ENCODE results near the gene RTKN. TPM values are rescaled to one million over a fixed set of nuclear protein-coding genes. Genes with fewer than 3 reads are reported as not detected.

RTKN gene
- total and polyA plus RNA-seq, 2 of the 13 experiments (the other 11 are each of a cell fraction or from before 2014, with no cell fraction given) = 159 to 166 TPM

DNA sequence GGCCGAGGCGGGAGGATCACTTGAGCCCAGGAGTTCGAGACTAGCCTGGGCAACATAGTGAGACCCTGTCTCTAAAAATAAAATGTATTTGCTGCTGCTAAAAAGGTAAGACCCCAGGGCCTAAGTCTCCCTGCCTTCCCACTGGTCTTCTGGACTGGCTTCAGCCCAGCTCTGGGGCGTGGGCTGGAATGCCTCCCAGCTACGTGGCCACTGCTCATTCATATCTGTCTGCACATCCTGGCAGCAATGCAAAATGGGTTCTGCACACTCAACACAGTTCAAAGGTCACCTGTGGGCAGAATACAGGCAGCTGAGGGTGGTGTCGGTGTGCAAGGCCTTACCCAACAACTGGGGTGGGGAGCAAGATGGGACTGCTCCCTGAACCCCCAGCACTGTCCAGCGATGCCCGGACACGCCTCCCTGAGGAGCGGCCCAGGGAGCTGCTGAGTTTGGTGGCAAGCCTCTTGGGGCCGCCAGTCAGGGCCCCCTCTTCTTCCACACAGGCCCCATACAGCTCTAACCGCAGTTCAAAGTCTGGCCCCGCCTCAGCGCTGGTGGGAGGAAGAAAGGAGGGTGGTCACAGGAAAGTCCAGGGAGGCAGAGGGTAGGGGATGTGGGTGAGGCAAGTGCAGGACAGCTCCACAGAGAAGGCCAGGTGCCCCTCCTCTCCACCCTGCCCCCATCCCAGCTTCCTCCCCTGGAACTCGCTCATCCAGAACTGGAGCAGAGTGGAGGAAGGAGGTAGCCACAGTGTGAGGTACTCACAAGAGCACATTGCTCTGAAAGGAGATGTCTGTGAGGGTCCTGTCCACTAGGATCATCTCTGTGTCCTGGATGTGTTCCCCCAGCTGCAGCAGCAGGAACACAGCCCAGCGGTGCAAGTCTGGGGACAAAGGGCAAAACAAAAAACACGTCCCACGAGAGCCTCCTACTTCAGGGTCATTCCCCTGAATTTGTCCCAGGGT, 12.0 kb downstream of the RTKN start (continued):
- TF ChIP-seq, protein P1, sequence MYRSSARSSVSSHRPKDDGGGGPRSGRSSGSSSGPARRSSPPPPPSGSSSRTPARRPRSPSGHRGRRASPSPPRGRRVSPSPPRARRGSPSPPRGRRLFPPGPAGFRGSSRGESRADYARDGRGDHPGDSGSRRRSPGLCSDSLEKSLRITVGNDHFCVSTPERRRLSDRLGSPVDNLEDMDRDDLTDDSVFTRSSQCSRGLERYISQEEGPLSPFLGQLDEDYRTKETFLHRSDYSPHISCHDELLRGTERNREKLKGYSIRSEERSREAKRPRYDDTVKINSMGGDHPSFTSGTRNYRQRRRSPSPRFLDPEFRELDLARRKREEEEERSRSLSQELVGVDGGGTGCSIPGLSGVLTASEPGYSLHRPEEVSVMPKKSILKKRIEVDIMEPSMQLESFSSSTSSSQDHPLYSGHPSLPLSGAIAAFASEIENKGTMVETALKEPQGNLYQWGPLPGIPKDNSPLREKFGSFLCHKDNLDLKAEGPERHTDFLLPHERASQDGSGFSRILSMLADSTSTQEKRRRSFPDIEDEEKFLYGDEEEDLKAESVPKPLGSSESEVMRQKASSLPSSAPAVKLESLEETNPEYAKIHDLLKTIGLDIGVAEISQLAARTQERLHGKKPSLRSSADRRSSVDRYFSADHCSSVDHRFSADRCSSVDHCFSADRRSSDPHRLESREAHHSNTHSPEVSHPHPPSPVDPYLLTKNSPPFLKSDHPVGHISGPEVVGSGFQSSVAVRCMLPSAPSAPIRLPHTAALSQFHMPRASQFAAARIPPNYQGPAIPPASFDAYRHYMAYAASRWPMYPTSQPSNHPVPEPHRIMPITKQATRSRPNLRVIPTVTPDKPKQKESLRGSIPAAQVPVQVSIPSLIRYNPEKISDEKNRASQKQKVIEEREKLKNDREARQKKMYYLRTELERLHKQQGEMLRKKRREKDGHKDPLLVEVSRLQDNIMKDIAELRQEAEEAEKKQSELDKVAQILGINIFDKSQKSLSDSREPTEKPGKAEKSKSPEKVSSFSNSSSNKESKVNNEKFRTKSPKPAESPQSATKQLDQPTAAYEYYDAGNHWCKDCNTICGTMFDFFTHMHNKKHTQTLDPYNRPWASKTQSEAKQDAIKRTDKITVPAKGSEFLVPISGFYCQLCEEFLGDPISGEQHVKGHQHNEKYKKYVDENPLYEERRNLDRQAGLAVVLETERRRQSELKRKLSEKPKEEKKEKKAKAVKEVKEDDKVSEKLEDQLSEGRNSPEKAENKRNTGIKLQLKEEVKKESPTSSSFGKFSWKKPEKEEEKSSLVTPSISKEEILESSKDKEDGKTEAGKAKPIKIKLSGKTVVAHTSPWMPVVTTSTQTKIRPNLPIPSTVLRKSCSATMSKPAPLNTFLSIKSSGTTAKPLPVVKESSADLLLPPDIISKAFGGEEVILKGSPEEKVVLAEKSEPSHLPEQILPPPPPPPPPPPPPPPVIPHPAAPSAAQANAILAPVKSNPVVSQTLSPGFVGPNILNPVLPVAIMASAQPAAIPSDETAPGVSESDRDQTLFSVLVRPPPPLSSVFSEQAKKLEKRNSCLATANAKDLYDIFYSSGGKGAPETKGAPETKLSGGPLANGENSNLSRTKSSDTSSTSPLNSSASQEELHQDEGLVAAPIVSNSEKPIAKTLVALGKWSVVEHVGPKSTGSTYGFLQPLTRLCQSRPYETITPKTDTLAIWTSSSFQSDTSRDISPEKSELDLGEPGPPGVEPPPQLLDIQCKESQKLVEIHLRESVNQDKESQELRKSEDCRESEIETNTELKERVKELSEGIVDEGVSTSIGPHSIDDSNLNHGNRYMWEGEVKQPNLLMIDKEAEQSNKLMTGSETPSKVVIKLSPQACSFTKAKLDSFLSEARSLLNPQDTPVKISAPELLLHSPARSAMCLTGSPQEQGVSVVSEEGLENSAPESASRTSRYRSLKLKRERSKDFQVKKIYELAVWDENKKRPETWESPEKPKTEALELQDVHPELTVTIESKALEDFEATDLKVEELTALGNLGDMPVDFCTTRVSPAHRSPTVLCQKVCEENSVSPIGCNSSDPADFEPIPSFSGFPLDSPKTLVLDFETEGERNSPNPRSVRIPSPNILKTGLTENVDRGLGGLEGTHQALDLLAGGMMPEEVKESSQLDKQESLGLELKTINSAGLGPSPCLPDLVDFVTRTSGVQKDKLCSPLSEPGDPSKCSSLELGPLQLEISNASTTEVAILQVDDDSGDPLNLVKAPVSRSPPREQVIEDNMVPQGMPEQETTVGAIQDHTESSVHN (CRISPR knock-in tag; IDR thresholded peaks at IDR 0.05) = no peak; the same call in none of the 2 replicates
- TF ChIP-seq SNAPC2 (CRISPR knock-in tag; IDR thresholded peaks at IDR 0.05) (no peak; the same call in 1 of the 2 replicates), RARA (CRISPR knock-in tag; IDR thresholded peaks at IDR 0.05) (peak; percentile 50), SP2 (CRISPR knock-in tag; IDR thresholded peaks at IDR 0.05) (no peak), RARG (CRISPR knock-in tag; IDR thresholded peaks at IDR 0.05; ENCODE audit: low read depth) (peak; percentile 39; the same call in 1 of the 2 replicates), ZNF510 (CRISPR knock-in tag; IDR thresholded peaks at IDR 0.05; ENCODE audit: low read depth) (no peak), ZKSCAN5 (CRISPR knock-in tag; IDR thresholded peaks at IDR 0.05) (no peak), ZNF121 (CRISPR knock-in tag; IDR thresholded peaks at IDR 0.05) (peak; percentile 91), JUN (CRISPR knock-in tag; IDR thresholded peaks at IDR 0.05) (peak; percentile 66; the same call in 1 of the 2 replicates), PPARG (CRISPR knock-in tag; conservative IDR thresholded peaks at IDR 0.05) (0 out of 2 replicates have a peak, but pooled peaks have one; percentile 48), RFX1 (IDR thresholded peaks at IDR 0.05) (no peak), ZNF883 (CRISPR knock-in tag; IDR thresholded peaks at IDR 0.05; ENCODE audit: not compliant biosample characterization) (peak; percentile 67)
- TF ChIP-seq, protein P2, sequence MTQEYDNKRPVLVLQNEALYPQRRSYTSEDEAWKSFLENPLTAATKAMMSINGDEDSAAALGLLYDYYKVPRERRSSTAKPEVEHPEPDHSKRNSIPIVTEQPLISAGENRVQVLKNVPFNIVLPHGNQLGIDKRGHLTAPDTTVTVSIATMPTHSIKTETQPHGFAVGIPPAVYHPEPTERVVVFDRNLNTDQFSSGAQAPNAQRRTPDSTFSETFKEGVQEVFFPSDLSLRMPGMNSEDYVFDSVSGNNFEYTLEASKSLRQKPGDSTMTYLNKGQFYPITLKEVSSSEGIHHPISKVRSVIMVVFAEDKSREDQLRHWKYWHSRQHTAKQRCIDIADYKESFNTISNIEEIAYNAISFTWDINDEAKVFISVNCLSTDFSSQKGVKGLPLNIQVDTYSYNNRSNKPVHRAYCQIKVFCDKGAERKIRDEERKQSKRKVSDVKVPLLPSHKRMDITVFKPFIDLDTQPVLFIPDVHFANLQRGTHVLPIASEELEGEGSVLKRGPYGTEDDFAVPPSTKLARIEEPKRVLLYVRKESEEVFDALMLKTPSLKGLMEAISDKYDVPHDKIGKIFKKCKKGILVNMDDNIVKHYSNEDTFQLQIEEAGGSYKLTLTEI (CRISPR knock-in tag; conservative IDR thresholded peaks at IDR 0.05) = no peak
- TF ChIP-seq, protein P3, sequence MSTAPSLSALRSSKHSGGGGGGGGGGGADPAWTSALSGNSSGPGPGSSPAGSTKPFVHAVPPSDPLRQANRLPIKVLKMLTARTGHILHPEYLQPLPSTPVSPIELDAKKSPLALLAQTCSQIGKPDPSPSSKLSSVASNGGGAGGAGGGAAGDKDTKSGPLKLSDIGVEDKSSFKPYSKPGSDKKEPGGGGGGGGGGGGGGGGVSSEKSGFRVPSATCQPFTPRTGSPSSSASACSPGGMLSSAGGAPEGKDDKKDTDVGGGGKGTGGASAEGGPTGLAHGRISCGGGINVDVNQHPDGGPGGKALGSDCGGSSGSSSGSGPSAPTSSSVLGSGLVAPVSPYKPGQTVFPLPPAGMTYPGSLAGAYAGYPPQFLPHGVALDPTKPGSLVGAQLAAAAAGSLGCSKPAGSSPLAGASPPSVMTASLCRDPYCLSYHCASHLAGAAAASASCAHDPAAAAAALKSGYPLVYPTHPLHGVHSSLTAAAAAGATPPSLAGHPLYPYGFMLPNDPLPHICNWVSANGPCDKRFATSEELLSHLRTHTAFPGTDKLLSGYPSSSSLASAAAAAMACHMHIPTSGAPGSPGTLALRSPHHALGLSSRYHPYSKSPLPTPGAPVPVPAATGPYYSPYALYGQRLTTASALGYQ (CRISPR knock-in tag; IDR thresholded peaks at IDR 0.05) = no peak
